22Rv1 (cell line): Measurements from ENCODE around the gene DNAH10.

Experiments
- H3K27ac ChIP-seq: fragments of 450-650 bp; 2 replicates; pipeline ENCODE4 v1.5.1; 2017
- ZFX ChIP-seq: fragments of 450-650 bp; IDR thresholded peaks from 2 replicates; pipeline ENCODE4 v1.6.1; 2017; ENCODE audit warnings: antibody characterized with exemption, borderline replicate concordance
- TF ChIP-seq, protein P1 (sequence below): fragments of 450-650 bp; IDR thresholded peaks from 2 replicates; pipeline ENCODE4 v1.5.1; 2017; ENCODE audit warnings: mild to moderate bottlenecking

DNAH10 gene

DNA sequence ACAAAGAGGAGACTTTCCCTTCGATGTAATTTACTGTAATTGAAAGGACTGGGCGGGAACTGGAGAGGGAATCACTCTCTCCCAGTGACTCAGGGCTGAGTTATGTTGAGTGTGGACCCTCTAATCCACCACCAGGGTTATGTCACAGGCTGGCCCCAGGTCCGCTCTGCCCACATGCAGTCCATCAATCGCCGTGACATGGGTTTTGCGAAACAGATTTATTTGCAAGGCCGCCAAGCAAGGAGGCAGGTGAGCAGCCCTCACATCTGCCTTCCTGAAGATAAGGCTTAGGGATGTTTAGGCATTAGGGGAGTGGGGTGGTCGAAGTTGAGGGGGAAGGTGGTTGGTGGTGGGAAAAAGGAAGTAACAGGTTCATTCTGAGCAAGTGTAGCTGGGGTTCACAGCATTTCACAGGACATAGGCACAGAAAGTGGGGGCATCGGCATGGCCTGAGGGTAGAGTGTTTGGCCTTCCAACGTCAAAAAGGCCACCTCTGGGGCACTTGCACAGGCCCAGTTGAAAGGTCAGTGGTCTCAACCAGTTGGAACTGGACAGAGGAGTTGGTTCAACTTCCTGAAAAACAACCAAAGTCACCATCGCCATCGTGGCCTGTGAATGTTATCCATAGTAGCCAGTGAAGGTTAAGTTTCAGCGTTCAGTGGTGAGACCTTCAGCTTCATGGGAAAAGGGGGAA lies 66.9 kb downstream of the DNAH10 start:
- TF ChIP-seq, protein P1, sequence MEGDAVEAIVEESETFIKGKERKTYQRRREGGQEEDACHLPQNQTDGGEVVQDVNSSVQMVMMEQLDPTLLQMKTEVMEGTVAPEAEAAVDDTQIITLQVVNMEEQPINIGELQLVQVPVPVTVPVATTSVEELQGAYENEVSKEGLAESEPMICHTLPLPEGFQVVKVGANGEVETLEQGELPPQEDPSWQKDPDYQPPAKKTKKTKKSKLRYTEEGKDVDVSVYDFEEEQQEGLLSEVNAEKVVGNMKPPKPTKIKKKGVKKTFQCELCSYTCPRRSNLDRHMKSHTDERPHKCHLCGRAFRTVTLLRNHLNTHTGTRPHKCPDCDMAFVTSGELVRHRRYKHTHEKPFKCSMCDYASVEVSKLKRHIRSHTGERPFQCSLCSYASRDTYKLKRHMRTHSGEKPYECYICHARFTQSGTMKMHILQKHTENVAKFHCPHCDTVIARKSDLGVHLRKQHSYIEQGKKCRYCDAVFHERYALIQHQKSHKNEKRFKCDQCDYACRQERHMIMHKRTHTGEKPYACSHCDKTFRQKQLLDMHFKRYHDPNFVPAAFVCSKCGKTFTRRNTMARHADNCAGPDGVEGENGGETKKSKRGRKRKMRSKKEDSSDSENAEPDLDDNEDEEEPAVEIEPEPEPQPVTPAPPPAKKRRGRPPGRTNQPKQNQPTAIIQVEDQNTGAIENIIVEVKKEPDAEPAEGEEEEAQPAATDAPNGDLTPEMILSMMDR: no peak
- TF ChIP-seq ZFX: no peak

DNA sequence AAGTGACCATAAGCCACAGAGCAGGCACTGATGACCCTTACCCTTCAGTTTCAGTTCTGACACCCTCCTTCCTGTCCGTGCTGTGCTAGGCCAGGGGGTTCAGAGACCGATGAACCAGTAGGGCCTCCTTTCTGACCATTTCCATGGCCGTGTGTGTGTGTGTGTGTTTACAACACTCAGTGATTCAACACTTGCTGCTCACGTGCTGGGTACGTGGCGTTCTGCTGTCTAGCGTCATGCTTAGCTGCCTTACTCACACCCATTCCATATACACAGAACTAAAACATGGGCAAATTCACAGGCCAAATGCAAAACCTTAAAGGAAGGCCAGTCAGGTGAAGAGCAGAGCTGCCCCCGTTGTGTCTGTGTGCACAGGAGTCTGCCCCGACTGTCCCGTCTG lies 67.5 kb downstream of the DNAH10 start:
- TF ChIP-seq ZFX: no peak
- TF ChIP-seq, protein P1: no peak
- no peak overlapping the region for H3K27ac ChIP-seq

More for the DNA sequence above, 66.9 kb downstream of the DNAH10 start:
- H3K27ac ChIP-seq: no peak overlapping the region

DNA sequence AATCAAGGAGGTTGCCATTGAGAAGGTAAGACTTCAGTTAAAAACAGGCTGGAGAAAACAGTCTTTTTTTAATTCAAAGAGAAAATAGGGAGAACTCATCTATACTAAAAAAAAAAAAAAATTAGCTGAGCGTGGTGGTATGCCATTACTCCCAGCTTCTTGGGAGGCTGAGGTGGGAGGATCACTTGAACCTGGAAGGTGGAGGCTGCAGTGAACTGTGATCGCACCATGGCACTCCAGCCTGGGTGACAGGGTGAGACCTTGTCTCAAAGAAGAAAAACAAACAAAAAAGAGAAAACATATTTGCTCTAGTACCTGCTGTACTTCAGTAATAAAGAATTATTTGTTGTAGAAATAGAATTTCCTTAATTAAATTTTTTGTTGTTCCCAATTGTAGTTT lies 68.6 kb downstream of the DNAH10 start:
- TF ChIP-seq, protein P1: no peak
- no peak for TF ChIP-seq ZFX
- no peak overlapping the region for H3K27ac ChIP-seq

DNA sequence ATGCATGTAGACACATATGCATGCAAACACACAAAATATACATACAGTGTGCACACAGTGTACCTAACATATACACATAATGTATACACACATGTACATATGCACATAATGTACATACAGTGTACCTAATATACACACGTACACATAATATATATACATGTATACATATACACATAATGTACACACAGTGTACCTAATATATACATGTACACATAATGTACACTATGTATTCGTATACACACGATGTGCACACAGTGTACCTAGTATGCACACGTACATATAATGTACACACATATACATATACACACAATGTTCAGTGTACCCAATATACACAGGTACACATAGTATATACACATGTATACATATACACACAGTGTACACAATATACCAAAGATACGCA lies 70.0 kb downstream of the DNAH10 start:
- H3K27ac ChIP-seq: no peak overlapping the region
- TF ChIP-seq, protein P1: no peak
- no peak for TF ChIP-seq ZFX

DNA sequence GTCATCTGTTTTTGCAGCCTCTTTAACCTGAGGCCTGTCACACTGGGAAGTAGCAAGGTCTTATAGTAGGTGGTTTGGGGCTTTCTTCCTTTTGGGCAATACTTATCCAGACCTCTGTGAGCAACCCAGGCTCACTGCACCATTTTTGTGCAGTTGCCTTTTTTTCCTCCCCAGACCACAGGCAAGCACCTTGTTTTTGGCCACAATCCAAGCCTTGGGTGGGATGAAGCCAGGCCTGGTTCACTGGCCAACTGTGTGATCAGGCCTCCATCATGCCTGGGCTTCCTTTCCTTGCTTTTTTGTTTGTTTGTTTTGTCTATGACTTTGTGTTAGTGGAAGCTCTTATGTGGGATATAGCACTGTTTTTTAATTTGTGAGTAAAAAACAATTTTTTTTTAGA lies 71.7 kb downstream of the DNAH10 start:
- TF ChIP-seq, protein P1: no peak
- no peak for TF ChIP-seq ZFX
- H3K27ac ChIP-seq: no peak overlapping the region

DNA sequence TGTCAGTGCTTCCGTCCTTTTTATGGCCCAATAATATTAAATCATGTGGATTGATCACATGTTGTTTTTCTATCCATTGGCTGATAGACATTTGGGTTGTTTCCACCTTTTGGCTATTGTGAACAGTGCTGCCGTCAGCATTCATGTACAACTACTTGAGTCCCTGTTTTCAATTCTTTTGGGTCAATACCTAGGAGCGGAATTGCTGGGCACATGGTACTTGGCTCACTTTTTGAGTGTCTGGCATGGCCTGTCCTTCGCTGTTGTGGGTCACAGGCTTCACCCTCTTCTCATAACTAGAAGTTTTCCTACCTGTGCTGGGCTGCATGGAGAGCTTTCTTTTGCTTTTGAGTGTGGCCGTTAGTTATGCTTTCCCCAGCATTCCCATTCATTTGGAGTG lies 72.7 kb downstream of the DNAH10 start:
- no peak for TF ChIP-seq ZFX
- TF ChIP-seq, protein P1: no peak
- no peak overlapping the region for H3K27ac ChIP-seq

DNA sequence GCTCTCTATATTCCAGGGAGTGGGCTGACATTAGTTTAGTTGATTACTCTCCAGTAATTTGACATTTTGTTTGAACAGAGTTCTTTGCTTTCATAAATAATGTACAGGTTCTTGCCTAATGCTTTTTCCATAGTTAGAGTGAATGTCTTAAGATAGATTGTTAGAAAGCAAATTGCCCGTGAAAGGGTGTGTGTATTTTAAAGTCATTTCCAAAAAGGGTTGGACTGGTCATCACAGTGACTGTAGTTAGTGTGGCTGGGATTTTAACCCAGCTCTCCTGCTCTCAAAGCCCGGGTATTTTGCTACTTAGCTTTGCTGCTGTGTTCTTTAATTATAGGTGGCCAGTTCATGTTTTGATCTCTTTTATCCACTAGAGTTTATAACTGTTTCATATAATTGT lies 74.2 kb downstream of the DNAH10 start:
- TF ChIP-seq, protein P1: no peak
- no peak for TF ChIP-seq ZFX
- no peak overlapping the region for H3K27ac ChIP-seq
